Measurements from ENCODE around the gene DOHH.

- TF ChIP-seq GATA3 (IDR thresholded peaks at IDR 0.05; ENCODE audit: low read depth, low read length) (no peak), GATA2 (IDR thresholded peaks at IDR 0.05; ENCODE audit: low read depth, low read length) (no peak)
These were observed 20.6 kb downstream of the DOHH start for GRCh38 chr19:3479834-3480215.

Data from SH-SY5Y (cell line).